ENCODE data around the gene EDARADD.
"Not testable (repeated sequence)": the region's sequence is repeated elsewhere in the genome, so short reads cannot be mapped to it uniquely, and the experiment has no call there.

Gene EDARADD

GRCh38 chr1:236458996-236459395 is 64.9 kb downstream of the EDARADD start:
- no peak for TF ChIP-seq CTCF (conservative IDR thresholded peaks at IDR 0.05; ENCODE audit: low read length)
- no peak overlapping the region for H3K4me3 ChIP-seq (ENCODE audit: low read length)
- no peak for DNase-seq (ENCODE audit: low read depth)

GRCh38 chr1:236460103-236460502 is 66.0 kb downstream of the EDARADD start:
- no peak for TF ChIP-seq CTCF (conservative IDR thresholded peaks at IDR 0.05; ENCODE audit: low read length)
- DNase-seq (ENCODE audit: low read depth): no peak
- H3K4me3 ChIP-seq (ENCODE audit: low read length): no peak overlapping the region

- DNase-seq (ENCODE audit: low read depth); H3K4me3 ChIP-seq (ENCODE audit: low read length): not testable (repeated sequence)
Measured at GRCh38 chr1:236464197-236464596, 70.1 kb downstream of the EDARADD start.

GRCh38 chr1:236465231-236465958 is 71.3 kb downstream of the EDARADD start:
- H3K4me3 ChIP-seq (ENCODE audit: low read length): no peak overlapping the region
- no peak for DNase-seq (ENCODE audit: low read depth)
- no peak for TF ChIP-seq CTCF (conservative IDR thresholded peaks at IDR 0.05; ENCODE audit: low read length)

GRCh38 chr1:236465959-236466303 is 71.8 kb downstream of the EDARADD start:
- DNase-seq (ENCODE audit: low read depth): no peak
- H3K4me3 ChIP-seq (ENCODE audit: low read length): no peak overlapping the region
- TF ChIP-seq CTCF (conservative IDR thresholded peaks at IDR 0.05; ENCODE audit: low read length): no peak

DNA sequence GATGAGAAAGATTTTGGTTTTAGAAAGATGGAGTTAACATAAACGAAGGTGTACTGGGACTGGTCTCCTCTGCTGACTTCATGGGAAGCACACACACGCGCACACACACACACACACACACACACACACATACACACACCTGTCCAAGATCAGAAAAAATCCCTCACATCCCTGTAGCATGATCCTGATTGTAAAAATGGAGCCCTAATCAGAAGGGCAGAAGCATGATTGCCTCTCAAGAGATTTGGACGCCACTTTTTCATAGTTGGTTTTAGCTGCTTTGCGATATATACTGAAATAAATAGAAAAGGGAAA is 73.2 kb downstream of the EDARADD start:
- no peak overlapping the region for H3K4me3 ChIP-seq (ENCODE audit: low read length)
- no peak for TF ChIP-seq CTCF (conservative IDR thresholded peaks at IDR 0.05; ENCODE audit: low read length)
- DNase-seq (ENCODE audit: low read depth): no peak

- no peak overlapping the region for H3K4me3 ChIP-seq (ENCODE audit: low read length)
- no peak for DNase-seq (ENCODE audit: low read depth)
- TF ChIP-seq CTCF (conservative IDR thresholded peaks at IDR 0.05; ENCODE audit: low read length): no peak
Measured at GRCh38 chr1:236468625-236469024, 74.5 kb downstream of the EDARADD start.

- H3K4me3 ChIP-seq (ENCODE audit: low read length): no peak overlapping the region
- no peak for TF ChIP-seq CTCF (conservative IDR thresholded peaks at IDR 0.05; ENCODE audit: low read length)
- DNase-seq (ENCODE audit: low read depth): no peak
Measured at GRCh38 chr1:236469466-236469865, 75.4 kb downstream of the EDARADD start.
